IMR-90 (cell line): ENCODE data around the gene AGTPBP1.

Experiments
- CEBPB ChIP-seq: IDR thresholded peaks from 2 replicates; pipeline ENCODE4 v1.6.1; 2012; ENCODE audit warnings: low read depth, low read length, improper control_type of control experiment
- CHD1 ChIP-seq: IDR thresholded peaks from 2 replicates; pipeline ENCODE4 v1.6.1; 2012; ENCODE audit warnings: low read depth, low read length, improper control_type of control experiment
- FOS ChIP-seq: fragments of 150-350 bp; IDR thresholded peaks from 2 replicates; pipeline ENCODE4 v1.6.1; 2016; ENCODE audit warnings: low read depth, low read length
- MAFK ChIP-seq: IDR thresholded peaks from 2 replicates; pipeline ENCODE4 v1.6.1; 2012; ENCODE audit warnings: low read depth, low read length, improper control_type of control experiment
- MXI1 ChIP-seq: IDR thresholded peaks from 2 replicates; pipeline ENCODE4 v1.6.1; 2012; ENCODE audit warnings: low read depth, mild to moderate bottlenecking, low read length, moderate library complexity, borderline replicate concordance
- POLR2A ChIP-seq: IDR thresholded peaks from 2 replicates; pipeline ENCODE4 v1.6.1; 2012; ENCODE audit warnings: mild to moderate bottlenecking, low read depth, low read length
- TF ChIP-seq, protein P1 (sequence below): conservative IDR thresholded peaks from 2 replicates; pipeline ENCODE4 v1.5.1; 2012; ENCODE audit warnings: mild to moderate bottlenecking, low read depth, low read length, improper control_type of control experiment
- TF ChIP-seq, protein P2 (sequence below): fragments of 150-350 bp; IDR thresholded peaks from 2 replicates; pipeline ENCODE4 v1.6.1; 2017; ENCODE audit warnings: mild to moderate bottlenecking, antibody characterized with exemption, low read length, low read depth

GRCh38 chr9:85502815-85503655 lies 238.7 kb downstream of the AGTPBP1 start:
- TF ChIP-seq MAFK (no peak), CHD1 (no peak), MXI1 (no peak), CEBPB (no peak), FOS (no peak), POLR2A (no peak)
- TF ChIP-seq, protein P1, sequence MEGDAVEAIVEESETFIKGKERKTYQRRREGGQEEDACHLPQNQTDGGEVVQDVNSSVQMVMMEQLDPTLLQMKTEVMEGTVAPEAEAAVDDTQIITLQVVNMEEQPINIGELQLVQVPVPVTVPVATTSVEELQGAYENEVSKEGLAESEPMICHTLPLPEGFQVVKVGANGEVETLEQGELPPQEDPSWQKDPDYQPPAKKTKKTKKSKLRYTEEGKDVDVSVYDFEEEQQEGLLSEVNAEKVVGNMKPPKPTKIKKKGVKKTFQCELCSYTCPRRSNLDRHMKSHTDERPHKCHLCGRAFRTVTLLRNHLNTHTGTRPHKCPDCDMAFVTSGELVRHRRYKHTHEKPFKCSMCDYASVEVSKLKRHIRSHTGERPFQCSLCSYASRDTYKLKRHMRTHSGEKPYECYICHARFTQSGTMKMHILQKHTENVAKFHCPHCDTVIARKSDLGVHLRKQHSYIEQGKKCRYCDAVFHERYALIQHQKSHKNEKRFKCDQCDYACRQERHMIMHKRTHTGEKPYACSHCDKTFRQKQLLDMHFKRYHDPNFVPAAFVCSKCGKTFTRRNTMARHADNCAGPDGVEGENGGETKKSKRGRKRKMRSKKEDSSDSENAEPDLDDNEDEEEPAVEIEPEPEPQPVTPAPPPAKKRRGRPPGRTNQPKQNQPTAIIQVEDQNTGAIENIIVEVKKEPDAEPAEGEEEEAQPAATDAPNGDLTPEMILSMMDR: no peak
- TF ChIP-seq, protein P2, sequence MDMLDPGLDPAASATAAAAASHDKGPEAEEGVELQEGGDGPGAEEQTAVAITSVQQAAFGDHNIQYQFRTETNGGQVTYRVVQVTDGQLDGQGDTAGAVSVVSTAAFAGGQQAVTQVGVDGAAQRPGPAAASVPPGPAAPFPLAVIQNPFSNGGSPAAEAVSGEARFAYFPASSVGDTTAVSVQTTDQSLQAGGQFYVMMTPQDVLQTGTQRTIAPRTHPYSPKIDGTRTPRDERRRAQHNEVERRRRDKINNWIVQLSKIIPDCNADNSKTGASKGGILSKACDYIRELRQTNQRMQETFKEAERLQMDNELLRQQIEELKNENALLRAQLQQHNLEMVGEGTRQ: no peak
